Measurements from ENCODE around the gene PNMA6E.

Gene PNMA6E

DNA sequence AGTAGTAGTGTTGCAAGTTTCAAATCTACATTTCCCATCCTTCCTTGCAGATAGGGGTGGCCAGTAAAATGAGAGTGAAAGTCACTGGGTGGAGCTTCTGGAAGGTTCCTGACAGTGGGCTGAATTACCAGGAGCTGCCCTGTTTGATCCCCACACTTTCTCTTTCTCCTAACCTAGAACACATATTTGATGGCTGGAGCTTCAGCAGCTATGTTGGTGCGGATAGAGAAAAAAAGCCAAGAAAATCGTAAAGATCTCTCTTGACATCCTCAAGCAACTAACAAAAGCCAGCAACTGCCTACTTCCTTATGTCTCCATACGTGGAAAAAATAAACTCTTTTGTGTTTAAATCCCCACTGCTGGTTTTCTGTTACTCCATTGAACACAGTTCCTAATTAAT, 35.0 kb downstream of the PNMA6E start:
- in situ Hi-C loops (cut with HindIII; ENCODE audit: low sequenced_read_pairs): no loop called here
- DNase-seq (ENCODE audit: low read depth): no peak
- H3K4me3 ChIP-seq (ENCODE audit: low read depth, low read length): no peak overlapping the region
- TF ChIP-seq, protein P1, sequence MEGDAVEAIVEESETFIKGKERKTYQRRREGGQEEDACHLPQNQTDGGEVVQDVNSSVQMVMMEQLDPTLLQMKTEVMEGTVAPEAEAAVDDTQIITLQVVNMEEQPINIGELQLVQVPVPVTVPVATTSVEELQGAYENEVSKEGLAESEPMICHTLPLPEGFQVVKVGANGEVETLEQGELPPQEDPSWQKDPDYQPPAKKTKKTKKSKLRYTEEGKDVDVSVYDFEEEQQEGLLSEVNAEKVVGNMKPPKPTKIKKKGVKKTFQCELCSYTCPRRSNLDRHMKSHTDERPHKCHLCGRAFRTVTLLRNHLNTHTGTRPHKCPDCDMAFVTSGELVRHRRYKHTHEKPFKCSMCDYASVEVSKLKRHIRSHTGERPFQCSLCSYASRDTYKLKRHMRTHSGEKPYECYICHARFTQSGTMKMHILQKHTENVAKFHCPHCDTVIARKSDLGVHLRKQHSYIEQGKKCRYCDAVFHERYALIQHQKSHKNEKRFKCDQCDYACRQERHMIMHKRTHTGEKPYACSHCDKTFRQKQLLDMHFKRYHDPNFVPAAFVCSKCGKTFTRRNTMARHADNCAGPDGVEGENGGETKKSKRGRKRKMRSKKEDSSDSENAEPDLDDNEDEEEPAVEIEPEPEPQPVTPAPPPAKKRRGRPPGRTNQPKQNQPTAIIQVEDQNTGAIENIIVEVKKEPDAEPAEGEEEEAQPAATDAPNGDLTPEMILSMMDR (IDR thresholded peaks at IDR 0.05; ENCODE audit: low read depth, low read length, missing control alignments): no peak

DNA sequence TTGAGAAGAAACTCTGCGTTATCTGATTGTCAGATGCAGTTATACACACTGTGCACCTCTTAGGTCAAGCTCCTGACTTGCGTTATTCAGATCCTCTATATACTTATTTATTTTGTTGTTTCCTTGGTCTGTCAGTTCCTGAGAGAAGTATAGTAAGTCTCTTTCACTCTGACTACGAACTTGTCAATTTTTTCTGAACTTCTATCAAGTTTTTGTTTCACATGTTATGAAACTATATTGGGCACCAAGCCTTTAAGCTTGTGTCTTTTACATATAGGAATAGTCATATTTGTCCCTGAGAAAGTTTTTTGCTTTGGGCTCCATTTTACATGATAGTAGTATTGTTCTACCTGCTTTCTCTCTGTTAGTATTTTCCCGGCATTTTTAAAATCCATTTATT, 35.5 kb downstream of the PNMA6E start:
- DNase-seq (ENCODE audit: low read depth): no peak

DNA sequence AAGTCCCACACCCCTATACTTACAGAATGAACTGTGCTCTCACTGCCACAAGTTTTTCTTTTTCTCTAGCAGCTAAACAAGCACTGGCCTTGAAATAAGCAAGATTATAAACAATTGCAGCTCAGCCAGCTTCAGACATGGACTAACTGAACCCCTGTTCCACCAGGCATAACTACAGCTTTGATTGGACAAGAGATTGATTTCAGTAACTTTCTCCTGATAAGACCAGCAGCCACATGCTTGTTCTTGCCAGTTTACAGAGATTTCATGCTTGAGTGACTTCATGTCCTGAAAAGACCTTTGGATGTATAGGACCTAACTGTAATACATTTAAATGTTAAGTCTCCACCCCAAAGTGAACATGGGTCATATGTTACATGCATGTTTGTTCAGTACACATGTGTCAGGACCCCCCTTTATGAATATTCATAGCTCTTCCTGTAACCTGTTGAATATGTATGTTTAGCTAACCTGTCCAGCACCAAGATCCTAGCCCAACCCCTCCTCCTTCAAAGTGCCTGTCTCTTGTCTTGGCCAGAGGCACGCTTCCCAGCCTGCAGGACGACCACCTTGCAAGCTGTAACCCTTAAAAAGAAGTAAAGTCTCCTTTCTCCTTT, 39.3 kb downstream of the PNMA6E start:
- no peak for DNase-seq (ENCODE audit: low read depth)
- no peak overlapping the region for H3K4me3 ChIP-seq (ENCODE audit: low read depth, low read length)
- in situ Hi-C loops (cut with HindIII; ENCODE audit: low sequenced_read_pairs): no loop called here
- TF ChIP-seq, protein P1 (IDR thresholded peaks at IDR 0.05; ENCODE audit: low read depth, low read length, missing control alignments): no peak

More for the DNA sequence above, 35.5 kb downstream of the PNMA6E start:
- in situ Hi-C loops (cut with HindIII; ENCODE audit: low sequenced_read_pairs): no loop called here
- TF ChIP-seq, protein P1 (IDR thresholded peaks at IDR 0.05; ENCODE audit: low read depth, low read length, missing control alignments): no peak
- no peak overlapping the region for H3K4me3 ChIP-seq (ENCODE audit: low read depth, low read length)

- no peak for DNase-seq (ENCODE audit: low read depth)
- TF ChIP-seq, protein P1 (IDR thresholded peaks at IDR 0.05; ENCODE audit: low read depth, low read length, missing control alignments): no peak
- no peak overlapping the region for H3K4me3 ChIP-seq (ENCODE audit: low read depth, low read length)
- in situ Hi-C loops (cut with HindIII; ENCODE audit: low sequenced_read_pairs): no loop called here
Measured at GRCh38 chrX:153357877-153358276, 43.3 kb downstream of the PNMA6E start.

GRCh38 chrX:153353416-153353815, 47.7 kb downstream of the PNMA6E start:
- no peak for DNase-seq (ENCODE audit: low read depth)
- in situ Hi-C loops (cut with HindIII; ENCODE audit: low sequenced_read_pairs): no loop called here
- no peak overlapping the region for H3K4me3 ChIP-seq (ENCODE audit: low read depth, low read length)
- TF ChIP-seq, protein P1 (IDR thresholded peaks at IDR 0.05; ENCODE audit: low read depth, low read length, missing control alignments): no peak

- in situ Hi-C loops (cut with HindIII; ENCODE audit: low sequenced_read_pairs): no loop called here
- no peak for DNase-seq (ENCODE audit: low read depth)
- H3K4me3 ChIP-seq (ENCODE audit: low read depth, low read length): no peak overlapping the region
- TF ChIP-seq, protein P1 (IDR thresholded peaks at IDR 0.05; ENCODE audit: low read depth, low read length, missing control alignments): no peak
Measured at GRCh38 chrX:153352858-153353257, 48.3 kb downstream of the PNMA6E start.

All from astrocyte of the cerebellum (primary cell).